GM18520 (cell line): ENCODE data around the gene KRTAP6-3.

Experiments used
- ATAC-seq: cut with Tn5 transposase; IDR thresholded peaks from one replicate; pipeline ENCODE4 v1.9.1; 2021; ENCODE audit not compliant: unreplicated experiment

The KRTAP6-3 gene, protein sequence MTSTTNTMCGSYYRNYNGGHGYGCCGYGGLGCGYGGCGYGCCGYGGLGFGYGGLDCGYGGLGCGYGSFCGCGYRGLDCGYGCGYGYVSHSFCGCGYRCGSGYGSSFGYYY

GRCh38 chr21:30592140-30592539, at the start of gene KRTAP6-3:
KRTAP6-3 (plus strand) TSS chr21:30592440; CDS start chr21:30592446, 6 bp downstream.
- no peak for ATAC-seq

- no peak for ATAC-seq
These were observed 39.5 kb upstream of the KRTAP6-3 start for GRCh38 chr21:30552782-30553181.

DNA sequence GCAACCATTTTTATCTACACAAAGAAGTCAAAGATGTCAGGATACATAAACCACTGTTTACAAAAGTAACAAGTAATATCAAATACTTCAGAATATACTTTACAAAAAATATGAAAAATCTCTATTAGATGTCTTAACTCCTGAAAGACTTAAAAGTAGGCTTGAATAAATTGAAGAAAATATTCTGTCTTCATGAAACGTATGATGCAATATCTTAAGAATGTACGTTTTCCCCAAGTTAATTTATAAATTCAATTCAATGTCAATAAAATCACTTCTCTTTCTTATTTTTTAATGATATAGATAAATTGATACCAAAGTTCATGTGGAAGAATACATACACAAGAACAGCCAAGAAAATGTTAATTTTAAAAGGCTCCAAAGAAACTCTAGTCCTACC, 37.1 kb upstream of the KRTAP6-3 start:
- no peak for ATAC-seq

GRCh38 chr21:30561264-30561895, 30.9 kb upstream of the KRTAP6-3 start, which contains the start of gene KRTAP19-7:
KRTAP19-7 (minus strand) TSS chr21:30561314; CDS start chr21:30561289, 25 bp downstream.
- ATAC-seq, result no peak

DNA sequence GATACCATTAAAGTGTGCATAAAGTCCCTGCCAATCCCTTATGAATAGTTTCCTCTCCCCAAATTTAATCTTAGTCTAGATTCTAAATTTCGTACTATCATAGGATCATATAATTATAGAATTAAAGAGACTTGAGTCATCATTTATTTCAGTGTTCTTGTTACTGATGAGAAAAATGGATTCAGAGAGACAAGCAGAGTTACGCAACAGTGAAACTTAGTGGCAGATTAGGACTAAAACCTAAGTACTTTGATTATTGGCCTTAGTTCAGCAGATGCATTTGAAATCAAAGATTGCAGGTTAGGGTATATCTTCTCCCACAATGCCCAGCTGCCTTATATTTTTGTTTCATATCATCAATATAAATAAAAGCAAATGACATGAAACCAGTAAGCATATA, 30.3 kb upstream of the KRTAP6-3 start:
- ATAC-seq, result no peak

DNA sequence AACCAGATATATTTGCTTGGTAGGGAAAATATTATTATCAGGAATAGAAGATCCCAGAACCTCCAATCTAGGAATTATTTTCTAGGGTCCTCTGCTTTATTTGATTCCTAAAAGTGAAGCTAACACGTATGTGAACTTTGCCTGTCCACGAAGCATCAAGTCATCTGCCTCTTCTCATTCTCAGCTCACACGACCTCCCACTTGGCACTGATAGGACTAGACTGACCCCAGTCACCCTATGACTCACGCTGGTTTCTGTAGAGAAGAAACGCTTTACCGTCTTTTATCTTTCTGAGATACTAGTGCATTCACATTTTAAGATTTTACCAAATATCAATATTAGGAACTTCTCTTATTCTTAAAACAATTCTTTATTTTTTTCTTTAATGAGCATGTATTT, 29.2 kb upstream of the KRTAP6-3 start:
- no peak for ATAC-seq

DNA sequence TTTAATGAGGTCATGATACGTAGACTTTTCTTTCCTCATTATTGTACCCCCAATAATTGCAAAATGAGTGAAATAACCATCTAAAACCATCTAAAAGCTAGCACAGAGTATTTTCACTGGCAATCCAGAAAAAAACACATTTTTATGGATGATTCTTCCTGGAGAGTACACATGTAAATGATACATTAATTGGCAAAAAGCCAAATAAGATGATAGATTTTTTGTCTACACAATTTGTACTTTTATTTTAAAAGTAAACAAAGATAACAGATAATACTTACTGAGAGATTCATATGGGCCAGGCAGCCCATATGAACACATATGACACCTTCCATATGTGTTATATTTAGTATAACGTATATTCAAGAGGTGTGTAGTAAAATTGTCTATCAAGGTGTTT, 28.6 kb upstream of the KRTAP6-3 start:
- ATAC-seq, result no peak

- no peak for ATAC-seq
These were observed 24.6 kb upstream of the KRTAP6-3 start for GRCh38 chr21:30567617-30568016.

DNA sequence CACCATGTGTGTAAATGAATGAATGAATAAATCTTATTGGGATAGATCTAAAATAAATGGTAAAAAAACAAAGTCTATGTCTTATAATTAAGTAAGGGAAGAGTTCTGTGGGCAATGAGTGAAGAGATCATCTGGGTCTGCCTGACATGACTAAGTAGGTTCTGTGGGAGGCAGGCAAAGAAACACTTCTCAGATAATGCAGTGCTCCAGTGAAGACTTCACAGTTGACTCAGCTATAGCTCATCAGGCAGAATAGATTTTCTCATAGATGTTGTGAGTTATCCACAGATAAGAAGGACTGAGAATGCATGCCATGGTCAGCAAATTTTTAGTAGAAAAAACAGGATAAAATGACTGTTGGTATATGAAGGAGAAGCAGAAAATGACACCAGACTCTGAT, 14.5 kb upstream of the KRTAP6-3 start:
- no peak for ATAC-seq

DNA sequence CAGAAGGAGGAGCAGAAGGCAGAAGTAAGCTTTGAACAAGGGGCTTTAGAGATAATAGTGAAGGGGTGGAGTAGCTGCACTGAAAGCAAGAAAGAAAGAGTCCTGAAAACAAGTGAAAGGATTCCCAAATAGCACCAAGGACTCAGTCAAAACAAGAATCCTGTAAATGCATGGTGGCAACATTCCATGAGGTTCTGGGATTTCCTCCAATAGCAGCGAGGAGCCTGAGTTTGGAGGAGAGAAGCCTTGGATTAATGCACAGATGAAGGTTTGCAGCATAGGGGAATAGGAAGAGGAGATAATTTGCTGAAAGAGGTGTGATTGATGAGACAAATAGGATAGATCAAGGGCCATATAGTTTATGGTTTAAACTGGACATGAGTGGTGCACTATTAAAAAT, 12.9 kb upstream of the KRTAP6-3 start:
- no peak for ATAC-seq

GRCh38 chr21:30580132-30580531, 12.1 kb upstream of the KRTAP6-3 start:
- no peak for ATAC-seq

DNA sequence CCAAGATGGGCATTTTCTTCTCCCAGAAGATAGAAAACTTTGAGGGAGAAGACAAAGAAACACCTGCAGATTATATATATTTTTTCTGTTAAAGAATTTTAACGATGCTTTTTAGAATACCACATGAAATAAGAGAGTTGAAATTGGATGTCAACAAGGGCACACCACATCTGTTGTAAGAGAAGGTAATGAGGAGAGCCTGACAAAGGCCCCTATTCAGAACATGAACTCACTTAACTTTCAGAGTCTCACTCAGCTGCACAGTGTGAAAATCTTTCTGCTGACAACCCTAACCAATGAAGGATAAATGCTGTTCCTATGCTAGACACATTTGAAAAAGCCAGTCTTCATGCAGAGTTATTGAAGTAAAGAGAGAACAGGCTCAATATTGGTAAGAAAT, 9.4 kb upstream of the KRTAP6-3 start:
- no peak for ATAC-seq

DNA sequence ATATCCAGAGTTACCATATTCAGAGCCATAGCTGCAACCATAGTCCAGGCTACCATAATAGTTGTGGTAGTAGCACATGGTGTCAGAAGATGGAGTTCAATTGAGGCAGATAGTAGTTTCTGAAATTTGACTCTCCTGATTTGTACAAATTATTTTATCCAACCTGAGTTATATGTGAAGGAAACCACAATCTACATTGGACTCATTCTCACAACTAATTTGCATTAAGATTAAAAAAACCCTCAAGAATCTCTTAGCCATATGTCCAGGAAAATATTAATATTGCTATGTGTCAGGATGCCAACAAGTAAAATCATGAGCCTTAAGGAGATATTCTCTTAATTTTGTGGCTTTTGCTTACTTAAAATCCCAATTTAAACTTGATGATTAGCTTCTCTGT, 1.9 kb upstream of the KRTAP6-3 start, which contains the start of gene KRTAP22-2:
KRTAP22-2 (minus strand) TSS at position 101 of the 400 bp plus-strand sequence.
- no peak for ATAC-seq

- ATAC-seq, result no peak
These were observed 6.6 kb downstream of the KRTAP6-3 start, which contains the start of gene KRTAP6-2 for GRCh38 chr21:30598802-30599201. KRTAP6-2 (minus strand) TSS chr21:30598902; CDS start chr21:30598874, 28 bp downstream.

DNA sequence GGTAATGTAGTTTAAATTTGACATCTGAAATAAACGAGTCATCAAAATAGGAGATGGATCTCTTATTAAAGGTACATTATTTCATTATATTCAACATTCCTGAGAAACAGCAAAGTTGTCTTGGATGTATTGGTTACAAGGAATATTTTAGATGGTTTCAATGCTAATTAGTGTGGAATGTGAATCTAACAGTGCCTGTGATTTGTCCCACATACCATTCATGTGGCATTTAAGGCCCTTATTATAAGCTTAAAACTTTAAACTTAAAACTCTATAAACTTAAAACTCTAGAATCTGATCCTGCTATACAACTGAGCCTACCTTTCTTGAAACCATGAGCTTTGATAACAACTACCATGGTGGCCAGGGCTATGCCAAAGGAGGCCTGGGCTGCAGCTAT, 8.5 kb downstream of the KRTAP6-3 start, which contains the start of gene KRTAP22-1:
KRTAP22-1 (plus strand) TSS at position 301 of the 400 bp plus-strand sequence.
- no peak for ATAC-seq

DNA sequence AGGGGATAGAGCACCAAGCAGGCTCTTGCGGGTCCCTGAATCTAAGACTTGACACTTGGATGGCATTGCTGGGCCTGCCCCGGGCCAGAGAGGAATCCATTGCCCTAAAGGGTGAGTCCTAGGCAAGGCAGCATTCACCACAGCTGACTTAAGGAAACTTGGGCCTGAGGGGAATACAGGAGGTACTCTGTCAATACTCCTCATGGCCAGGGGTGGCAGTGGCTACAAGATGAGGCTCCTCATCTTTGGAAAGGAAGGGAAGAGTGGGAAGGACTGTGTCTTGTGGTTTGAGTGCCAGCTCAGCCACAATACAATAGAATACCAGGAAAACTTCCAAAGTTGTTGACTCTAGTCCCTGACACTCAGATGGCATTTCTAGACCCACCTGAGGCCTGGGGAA, 13.7 kb downstream of the KRTAP6-3 start:
- ATAC-seq, result no peak

GRCh38 chr21:30612132-30612531, 19.9 kb downstream of the KRTAP6-3 start:
- no peak for ATAC-seq

DNA sequence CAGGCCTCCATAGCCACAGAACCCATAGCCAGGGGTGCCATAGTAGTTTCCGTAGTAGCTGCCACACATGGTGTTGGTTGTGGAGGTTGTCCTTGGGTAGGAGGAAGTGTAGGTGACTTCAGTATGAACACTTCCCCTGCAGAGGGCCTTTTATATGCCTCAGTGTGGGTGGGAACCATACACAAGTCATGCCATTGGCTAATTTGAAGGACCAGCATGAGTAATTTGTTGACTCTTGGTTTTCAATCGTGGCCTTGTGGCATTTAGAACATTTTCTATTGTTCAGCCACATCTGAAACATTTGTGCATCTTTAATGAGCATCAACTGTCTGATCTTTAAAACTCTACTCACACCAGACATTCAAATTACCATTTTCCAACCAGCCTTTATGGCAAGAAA, 21.6 kb downstream of the KRTAP6-3 start, which contains the start of gene KRTAP6-1:
KRTAP6-1 (minus strand) TSS at position 95 of the 400 bp plus-strand sequence; CDS start at position 69, 26 bp downstream.
- no peak for ATAC-seq

GRCh38 chr21:30615199-30615598, 23.0 kb downstream of the KRTAP6-3 start:
- ATAC-seq, result no peak

GRCh38 chr21:30616125-30616524, 23.9 kb downstream of the KRTAP6-3 start, which contains the start of gene KRTAP20-1:
KRTAP20-1 (plus strand) TSS chr21:30616425; CDS start chr21:30616455, 30 bp downstream.
- no peak for ATAC-seq

GRCh38 chr21:30620080-30620479, 27.8 kb downstream of the KRTAP6-3 start:
- no peak for ATAC-seq

DNA sequence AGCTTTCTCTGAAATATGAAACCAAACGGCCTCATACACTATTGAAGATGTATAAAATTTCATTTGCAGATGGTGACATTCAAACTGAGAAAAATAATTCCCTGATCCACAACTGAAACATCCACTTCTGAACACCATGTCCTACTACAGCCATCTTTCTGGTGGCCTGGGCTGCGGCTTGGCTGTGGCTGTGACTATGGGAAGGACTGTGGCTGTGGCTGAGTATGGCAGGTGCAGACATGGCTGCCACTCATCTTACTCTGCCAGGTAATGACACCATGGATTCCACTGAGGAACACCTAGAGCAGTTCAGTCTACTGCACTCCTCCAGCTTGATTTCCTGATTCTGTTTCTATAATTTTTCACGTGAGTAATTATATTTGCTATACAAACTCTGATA, 28.3 kb downstream of the KRTAP6-3 start, which contains the start of gene KRTAP20-4:
KRTAP20-4 (plus strand) TSS at position 106 of the 400 bp plus-strand sequence.
- no peak for ATAC-seq
